ENCODE measurements around the gene NAP1L1.
A peak's percentile ranks its signal among the peaks of the same experiment; 100 is the strongest.

The NAP1L1 gene

GRCh38 chr12:76020731-76021672 lies 63.5 kb downstream of the NAP1L1 start:
- peak; percentile 90 for DNase-seq (ENCODE audit: low spot score)

DNA sequence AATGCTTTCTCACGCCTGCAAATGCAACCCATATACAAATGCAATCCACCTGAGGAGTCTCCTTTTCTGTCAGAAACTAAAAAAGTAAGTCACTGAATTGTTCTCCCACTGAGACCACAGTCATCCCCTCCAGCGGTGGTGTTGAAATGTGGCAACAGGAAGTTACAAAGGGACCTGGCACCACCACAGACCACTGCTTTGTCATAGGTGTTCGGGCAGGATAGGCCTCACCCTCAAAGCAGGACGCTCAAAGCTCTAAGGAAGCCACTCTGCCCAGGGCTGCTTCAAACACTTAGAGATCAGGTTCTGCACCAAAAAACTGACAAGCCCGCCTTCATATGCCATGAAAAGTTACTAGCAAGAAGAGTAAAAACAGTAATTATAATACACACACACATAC lies 64.2 kb downstream of the NAP1L1 start:
- DNase-seq (ENCODE audit: low spot score) = peak; percentile 84

- no peak for DNase-seq (ENCODE audit: low spot score)
These were observed 65.8 kb downstream of the NAP1L1 start for GRCh38 chr12:76018672-76019071.

DNA sequence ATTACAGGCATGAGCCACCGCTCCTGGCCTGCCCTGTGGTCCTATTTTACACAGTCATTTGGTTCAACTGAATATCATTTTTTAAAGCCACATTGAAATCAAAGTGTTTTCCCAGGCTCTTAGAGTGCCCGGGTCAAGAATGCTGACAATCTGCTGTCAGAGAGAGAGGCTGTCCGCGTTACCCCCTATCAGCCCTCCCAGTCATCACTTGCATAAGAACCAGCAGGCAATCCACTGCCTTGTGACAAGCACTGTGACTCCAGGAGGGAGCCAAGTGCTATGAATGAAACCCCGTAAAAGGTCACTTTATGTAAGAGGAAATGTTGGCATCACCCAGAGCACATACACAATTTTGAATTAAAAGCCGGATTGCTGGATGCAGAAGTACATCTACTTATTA lies 66.4 kb downstream of the NAP1L1 start:
- DNase-seq (ENCODE audit: low spot score) = no peak

GRCh38 chr12:76014007-76014406 lies 70.5 kb downstream of the NAP1L1 start:
- DNase-seq (ENCODE audit: low spot score) = no peak

DNA sequence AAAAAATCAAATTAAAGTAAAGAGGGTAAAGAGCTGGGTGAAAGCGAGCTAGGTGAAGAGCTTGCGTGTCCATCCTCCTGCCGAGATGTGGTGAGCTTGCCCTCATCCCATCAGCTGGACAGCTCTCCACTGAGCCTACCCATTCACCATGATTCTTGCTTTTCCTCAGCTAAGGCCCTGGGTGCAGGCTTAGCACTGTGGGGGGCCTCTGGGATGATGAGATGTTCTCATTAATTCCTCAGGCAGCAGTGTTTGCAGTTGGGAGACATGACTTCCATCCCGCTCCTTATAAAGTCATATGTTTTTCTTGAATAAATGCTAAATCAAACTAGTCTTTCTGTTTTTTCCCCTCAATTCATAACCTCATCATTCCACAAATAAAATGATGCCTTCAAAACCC lies 70.9 kb downstream of the NAP1L1 start:
- no peak for DNase-seq (ENCODE audit: low spot score)

DNA sequence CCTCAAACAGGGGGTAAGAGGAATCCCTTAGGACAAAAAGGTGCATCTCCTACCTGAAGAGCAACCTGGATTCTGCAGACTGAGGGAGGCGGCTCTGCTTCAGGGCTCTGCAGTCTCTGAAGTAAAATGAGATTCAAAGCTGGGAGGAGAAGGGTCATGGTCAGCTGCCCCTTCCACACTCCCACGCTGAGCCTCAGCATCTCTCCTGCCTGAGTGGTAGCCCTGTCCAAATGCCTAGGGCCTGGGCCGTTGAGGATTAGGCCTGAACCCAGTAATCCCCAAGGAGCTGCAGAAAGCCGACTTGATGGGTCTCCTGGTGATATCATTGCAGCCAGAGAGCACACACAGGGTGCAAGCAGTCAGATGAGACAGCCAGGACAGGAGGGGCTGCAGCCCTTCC lies 71.8 kb downstream of the NAP1L1 start:
- no peak for DNase-seq (ENCODE audit: low spot score)

DNA sequence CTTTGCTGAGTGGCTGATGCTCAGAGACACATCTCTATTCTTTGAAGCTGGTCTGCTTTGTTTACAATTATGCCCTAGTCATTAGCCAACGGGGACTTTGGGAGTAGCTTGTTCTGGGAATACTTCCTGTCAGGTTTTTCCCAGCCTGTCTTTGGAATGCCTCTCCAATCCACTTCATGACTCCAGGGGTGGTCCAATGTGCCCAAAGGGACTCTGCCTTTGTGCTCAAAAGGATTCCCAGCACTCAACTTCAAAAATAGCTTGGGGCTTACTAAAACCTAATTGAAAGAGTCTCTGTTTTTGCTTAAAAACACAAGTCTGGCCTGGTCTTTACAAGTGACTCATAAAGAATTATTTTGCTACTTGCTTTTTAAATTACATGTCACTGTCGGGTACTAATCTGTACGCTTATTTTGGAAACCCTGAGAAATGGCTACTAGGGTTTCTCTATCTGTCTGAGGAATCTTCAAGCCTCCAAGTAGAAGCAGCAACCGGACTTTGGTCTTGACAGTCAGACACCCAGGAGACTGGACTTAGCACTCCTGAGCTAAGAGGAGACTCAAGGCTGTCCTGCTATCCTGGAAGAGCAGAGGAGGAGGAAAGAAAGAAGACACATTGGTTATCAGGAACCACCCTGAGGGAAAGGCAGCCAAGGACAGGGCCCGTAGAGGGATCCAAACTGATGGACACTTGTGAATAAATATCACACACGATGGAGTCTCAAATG lies 73.6 kb downstream of the NAP1L1 start:
- DNase-seq (ENCODE audit: low spot score) = no peak

DNA sequence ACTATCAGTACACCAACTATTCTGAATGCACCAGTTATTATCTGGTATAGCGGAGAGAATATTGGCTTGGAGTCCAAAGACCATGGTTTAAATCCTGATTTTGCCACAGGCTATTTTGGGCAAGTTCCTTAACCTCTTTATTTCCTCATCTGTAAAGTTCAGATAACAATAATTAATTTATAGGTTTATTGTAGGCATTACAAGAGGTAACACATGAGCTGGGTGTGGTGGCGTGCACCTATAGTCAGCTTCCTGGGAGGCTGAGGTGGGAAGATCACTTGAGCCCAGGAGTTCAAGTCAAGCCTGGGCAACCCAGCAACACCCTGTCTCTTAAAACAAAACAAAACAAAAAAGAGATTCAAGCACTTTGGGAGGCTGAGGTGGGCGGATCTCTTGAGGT lies 76.1 kb downstream of the NAP1L1 start:
- no peak for DNase-seq (ENCODE audit: low spot score)

DNA sequence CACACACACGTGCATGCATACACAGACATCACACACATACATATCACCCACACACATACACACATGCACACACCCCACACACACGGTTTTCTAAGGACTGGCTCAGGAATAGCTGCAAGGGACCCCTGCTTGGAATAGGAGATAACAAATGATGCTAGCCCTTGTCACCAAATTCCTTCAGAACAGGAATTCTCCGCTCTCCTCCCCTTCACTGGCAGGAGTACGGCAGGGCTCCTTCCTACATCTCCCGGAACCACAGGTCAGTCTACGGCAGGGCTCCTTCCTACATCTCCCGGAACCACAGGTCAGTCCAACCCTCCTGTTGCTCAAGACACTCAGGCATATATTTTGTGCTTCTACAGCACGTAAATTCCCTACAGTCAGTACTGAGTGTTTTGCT lies 76.8 kb downstream of the NAP1L1 start:
- no peak for DNase-seq (ENCODE audit: low spot score)

DNA sequence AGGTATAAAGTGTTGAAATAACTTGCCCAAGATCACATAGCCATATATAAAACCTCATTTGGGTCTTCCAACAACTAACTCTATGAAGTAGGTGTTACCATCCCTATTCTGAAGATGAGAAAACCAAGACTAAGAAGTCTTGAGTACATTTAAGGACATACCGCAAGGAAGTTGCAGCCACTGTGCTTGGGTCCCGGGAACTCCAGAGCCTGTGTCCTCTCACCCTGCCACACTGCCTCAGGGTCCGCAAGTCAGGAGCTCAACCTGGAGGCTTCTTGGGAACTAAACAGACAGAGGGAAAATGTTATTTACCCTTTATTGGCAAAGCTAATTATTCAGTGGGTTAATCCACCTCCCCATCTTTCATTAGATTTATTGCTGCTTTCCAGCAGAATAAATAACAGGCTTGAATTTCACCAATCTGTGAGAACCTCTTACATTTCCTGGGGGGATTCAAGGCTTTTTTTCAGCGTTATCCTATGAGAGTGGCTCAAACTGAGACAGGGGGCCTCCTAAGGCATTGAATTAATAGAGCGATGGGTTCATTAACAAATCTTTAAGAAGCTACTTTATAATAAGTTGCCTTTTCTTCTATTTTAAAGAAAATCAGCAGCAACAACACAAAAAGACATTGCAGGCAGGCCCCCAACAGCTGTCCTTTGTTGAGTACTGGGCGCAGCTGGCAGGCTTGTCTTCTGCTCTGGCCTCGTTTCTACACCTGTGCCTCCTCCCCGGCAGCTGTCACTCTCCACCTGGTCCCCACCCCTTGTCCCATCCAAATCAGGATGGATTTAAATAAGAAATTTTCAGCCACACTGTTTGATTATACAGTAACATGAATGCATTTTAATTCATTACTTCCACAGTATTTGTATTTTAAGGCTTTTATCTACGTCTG lies 78.2 kb downstream of the NAP1L1 start:
- no peak for DNase-seq (ENCODE audit: low spot score)

- DNase-seq (ENCODE audit: low spot score) = no peak
These were observed 81.2 kb downstream of the NAP1L1 start for GRCh38 chr12:76003355-76003638.

- DNase-seq (ENCODE audit: low spot score) = no peak
These were observed 81.7 kb downstream of the NAP1L1 start for GRCh38 chr12:76002598-76003354.

DNA sequence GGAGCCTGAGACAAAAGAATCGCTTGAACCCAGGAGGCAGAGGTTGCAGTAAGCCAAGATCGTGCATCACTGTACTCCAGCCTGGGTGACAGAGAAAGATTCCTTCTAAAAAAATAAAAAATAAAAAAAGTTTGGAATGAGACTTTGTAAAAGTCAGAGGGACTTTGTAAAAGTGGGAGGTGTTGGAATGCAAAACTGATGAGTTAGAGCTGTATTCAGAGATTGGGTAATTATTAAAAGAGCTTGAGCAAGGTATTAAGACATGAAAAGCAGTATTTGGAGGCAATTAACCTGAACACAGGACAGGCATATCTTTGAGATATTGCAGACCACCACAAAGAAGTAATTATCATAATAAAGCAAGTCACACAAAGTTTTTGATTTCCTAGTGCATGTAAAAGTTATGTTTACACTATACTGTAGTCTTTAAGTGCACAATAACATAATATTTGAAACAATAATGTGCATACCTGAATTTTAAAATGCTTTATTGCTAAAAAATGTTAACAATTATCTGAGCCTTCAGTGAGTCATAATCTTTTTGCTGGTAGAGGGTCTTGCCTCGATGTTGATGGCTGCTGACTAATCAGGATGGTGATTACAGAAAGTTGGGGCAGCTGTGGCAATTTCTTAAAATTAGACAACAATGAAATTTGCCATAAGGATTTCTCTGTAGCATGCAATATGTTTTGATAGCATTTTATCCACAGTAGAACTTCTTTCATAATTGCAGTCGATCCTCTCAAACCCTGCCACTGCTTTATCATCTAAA lies 86.0 kb downstream of the NAP1L1 start:
- no peak for DNase-seq (ENCODE audit: low spot score)

DNA sequence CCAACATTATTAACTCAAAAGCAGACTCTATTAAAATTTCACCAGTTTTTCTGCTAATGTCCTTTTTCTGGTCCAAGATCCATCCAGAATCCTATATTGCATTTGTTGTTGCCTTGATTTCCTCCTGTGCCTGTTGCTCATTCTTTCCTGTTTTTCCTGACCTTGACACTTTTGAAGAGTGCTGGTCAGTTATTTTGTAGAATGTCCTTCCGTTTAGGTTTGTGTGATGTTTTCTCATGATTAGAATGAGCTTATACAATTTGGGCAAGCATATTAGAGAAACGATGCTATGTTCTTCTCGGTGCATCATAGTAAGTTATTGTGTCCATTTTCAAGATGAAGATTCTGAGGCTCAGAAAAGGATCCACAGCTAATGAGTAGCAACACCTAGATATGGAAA lies 86.8 kb downstream of the NAP1L1 start:
- no peak for DNase-seq (ENCODE audit: low spot score)

DNA sequence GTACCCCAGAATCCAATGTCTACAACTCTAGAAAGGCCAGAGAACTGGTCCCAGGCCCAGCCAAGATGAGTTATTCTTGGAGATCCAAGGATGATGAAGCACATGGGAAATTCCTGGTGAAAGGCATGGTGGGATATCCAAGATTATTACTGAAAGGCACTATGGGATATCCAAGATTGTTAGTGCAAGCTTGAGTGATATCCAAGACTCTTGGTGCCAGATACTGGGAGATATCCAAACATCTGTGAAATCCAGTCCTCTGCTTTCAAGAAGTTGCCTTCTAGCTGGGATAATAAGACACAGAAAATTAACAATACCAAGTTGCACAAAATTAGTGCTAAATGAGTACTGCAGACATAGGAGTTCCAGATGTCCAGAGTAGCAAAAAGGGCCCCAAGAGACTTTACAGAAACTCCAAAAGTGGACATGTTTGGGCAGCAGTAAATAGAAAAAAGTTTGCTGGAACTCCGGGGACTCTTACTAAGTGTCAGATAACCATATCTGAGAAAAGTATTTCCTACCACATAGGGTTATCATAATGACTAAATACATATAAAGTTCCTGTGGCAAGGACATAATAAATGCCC lies 87.5 kb downstream of the NAP1L1 start:
- DNase-seq (ENCODE audit: low spot score) = no peak

DNA sequence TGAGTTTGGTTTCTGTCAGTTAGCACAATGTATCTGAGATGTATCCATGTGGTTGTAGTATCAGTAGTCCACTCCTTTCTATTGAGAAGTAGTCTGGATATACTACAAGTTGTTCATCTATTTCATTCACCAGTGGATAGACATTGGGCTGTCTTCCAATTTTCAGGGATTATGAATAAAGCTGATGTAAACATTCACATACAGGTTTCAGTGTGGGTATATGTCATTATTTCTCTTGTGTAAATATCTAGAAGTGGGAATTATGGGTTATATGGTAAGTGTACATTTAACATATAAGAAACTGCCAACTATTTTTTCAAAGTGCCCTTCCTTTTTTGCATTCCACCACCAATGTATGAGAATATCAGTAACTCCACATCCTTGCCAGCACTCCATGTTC lies 88.8 kb downstream of the NAP1L1 start:
- DNase-seq (ENCODE audit: low spot score) = no peak

DNA sequence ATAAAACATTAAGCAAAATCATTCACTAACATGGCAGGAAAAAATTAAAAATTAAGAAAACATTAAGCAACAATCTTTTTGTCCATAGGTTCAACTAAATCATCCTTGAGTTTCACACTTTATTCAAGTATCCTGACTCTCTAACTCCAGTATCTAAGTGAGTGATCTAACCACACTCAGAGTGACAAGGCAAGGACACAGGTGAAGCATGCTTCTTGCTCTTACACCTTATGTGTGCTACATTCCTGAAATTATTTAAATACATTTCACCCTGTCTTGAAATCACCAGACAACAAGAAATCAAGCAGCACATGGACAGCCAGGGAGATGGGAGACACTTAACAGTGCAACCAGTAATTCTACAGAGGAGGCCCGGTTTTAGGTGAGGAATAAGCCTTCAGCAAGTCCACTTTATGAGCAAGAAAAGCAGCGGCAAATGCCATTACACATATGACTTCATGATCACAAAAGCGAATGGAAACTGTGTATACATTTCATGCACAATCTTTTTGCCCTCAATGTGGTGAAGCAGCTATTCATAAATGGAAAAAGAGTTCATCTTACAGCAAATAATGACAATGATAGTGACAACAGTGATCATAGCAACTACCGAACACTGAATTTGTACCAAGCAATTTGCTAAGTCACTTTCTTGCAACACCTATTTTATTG lies 90.3 kb downstream of the NAP1L1 start:
- DNase-seq (ENCODE audit: low spot score) = no peak

GRCh38 chr12:75991753-75992152 lies 92.7 kb downstream of the NAP1L1 start:
- DNase-seq (ENCODE audit: low spot score) = no peak

Measured in CD4-positive, alpha-beta T cell treated with Interleukin-2 at 100 ng/mL for 4 hours (primary cell).